ENCODE data around the gene DSCAML1. TPM values are rescaled to one million over a fixed set of nuclear protein-coding genes. Genes with fewer than 3 reads are reported as not detected.

The DSCAML1 gene
- total RNA-seq, 1 experiment from 2014 or later, result not detected

- Histone ChIP-seq H3K9me2 (replicated peaks; ENCODE audit: low read length) (no peaks in the 10 kb centered on the region), H3K4me2 (ENCODE audit: low read length) (no peak overlapping the region), H3K4me1 (ENCODE audit: insufficient read depth, low read length) (no peaks in the 10 kb centered on the region), H3F3A (ENCODE audit: low read length, unreplicated experiment) (no peaks in the 10 kb centered on the region), H3K36me3 (ENCODE audit: low read depth, low read length) (no peaks in the 10 kb centered on the region), H3K4me3 (ENCODE audit: low read length) (no peak overlapping the region), H3K9ac (ENCODE audit: low read length) (no peak overlapping the region), H3K27ac (ENCODE audit: low read length) (no peak overlapping the region), H3K27me3 (ENCODE audit: low read length) (peaks cover 97% of the 10 kb centered on the region), H4K20me1 (ENCODE audit: low read length) (no peaks in the 10 kb centered on the region), H2AFZ (ENCODE audit: low read length) (no peak overlapping the region), H3K9me3 (ENCODE audit: low read length) (no peaks in the 10 kb centered on the region), H3K79me2 (ENCODE audit: low read length) (no peaks in the 10 kb centered on the region)
- intact Hi-C loops (cut with micrococcal nuclease), result no loop called here
- no peak for TF ChIP-seq CTCF (conservative IDR thresholded peaks at IDR 0.05; ENCODE audit: low read depth, low read length)
- no peak for TF ChIP-seq EZH2 (IDR thresholded peaks at IDR 0.05; ENCODE audit: low read length, unreplicated experiment)
- no peak for TF ChIP-seq EZH2phosphoT487 (IDR thresholded peaks at IDR 0.05; ENCODE audit: borderline replicate concordance, low read length)
- ATAC-seq (no peak), DNase-seq (no peak)
- ChIA-PET POLR2A (ENCODE audit: unreplicated experiment) (no interaction called here), CTCF (no interaction called here)
- no TSS peak for BruUV-seq (replicated peaks)
These were observed 246.6 kb downstream of the DSCAML1 start for GRCh38 chr11:117550466-117550865.

GRCh38 chr11:117549417-117549816 lies 247.6 kb downstream of the DSCAML1 start:
- POLR2A ChIA-PET (ENCODE audit: unreplicated experiment), result no interaction called here
- peaks cover 95% of the 10 kb centered on the region for H3K27me3 ChIP-seq (ENCODE audit: low read length)

GRCh38 chr11:117548876-117549275 lies 248.1 kb downstream of the DSCAML1 start:
- Histone ChIP-seq H3K36me3 (ENCODE audit: low read depth, low read length) (no peaks in the 10 kb centered on the region), H3K27ac (ENCODE audit: low read length) (no peak overlapping the region), H2AFZ (ENCODE audit: low read length) (no peak overlapping the region), H3K79me2 (ENCODE audit: low read length) (no peaks in the 10 kb centered on the region), H4K20me1 (ENCODE audit: low read length) (no peaks in the 10 kb centered on the region), H3F3A (ENCODE audit: low read length, unreplicated experiment) (no peaks in the 10 kb centered on the region), H3K9ac (ENCODE audit: low read length) (no peak overlapping the region), H3K27me3 (ENCODE audit: low read length) (peaks cover 98% of the 10 kb centered on the region), H3K9me2 (replicated peaks; ENCODE audit: low read length) (no peaks in the 10 kb centered on the region), H3K4me1 (ENCODE audit: insufficient read depth, low read length) (no peaks in the 10 kb centered on the region), H3K4me3 (ENCODE audit: low read length) (no peak overlapping the region), H3K4me2 (ENCODE audit: low read length) (no peak overlapping the region), H3K9me3 (ENCODE audit: low read length) (no peaks in the 10 kb centered on the region)
- ATAC-seq (no peak), DNase-seq (no peak)
- TF ChIP-seq EZH2 (IDR thresholded peaks at IDR 0.05; ENCODE audit: low read length, unreplicated experiment) (no peak), EZH2phosphoT487 (IDR thresholded peaks at IDR 0.05; ENCODE audit: borderline replicate concordance, low read length) (no peak), CTCF (conservative IDR thresholded peaks at IDR 0.05; ENCODE audit: low read depth, low read length) (no peak)
- BruUV-seq (replicated peaks), result no TSS peak
- CTCF ChIA-PET, result no interaction called here
- POLR2A ChIA-PET (ENCODE audit: unreplicated experiment), result no interaction called here
- intact Hi-C loops (cut with micrococcal nuclease), result no loop called here

More at GRCh38 chr11:117549417-117549816, 247.6 kb downstream of the DSCAML1 start:
- CTCF ChIA-PET, result no interaction called here
- no peaks in the 10 kb centered on the region for H3K36me3 ChIP-seq (ENCODE audit: low read depth, low read length)
- H3K4me2 ChIP-seq (ENCODE audit: low read length), result no peak overlapping the region
- no peak overlapping the region for H3K27ac ChIP-seq (ENCODE audit: low read length)
- no peak overlapping the region for H3K9ac ChIP-seq (ENCODE audit: low read length)
- intact Hi-C loops (cut with micrococcal nuclease), result no loop called here
- ATAC-seq, result no peak
- no peak for DNase-seq
- no peaks in the 10 kb centered on the region for H3K79me2 ChIP-seq (ENCODE audit: low read length)
- no peaks in the 10 kb centered on the region for H3K9me3 ChIP-seq (ENCODE audit: low read length)
- no peak overlapping the region for H2AFZ ChIP-seq (ENCODE audit: low read length)
- H3K9me2 ChIP-seq (replicated peaks; ENCODE audit: low read length), result no peaks in the 10 kb centered on the region
- no peak overlapping the region for H3K4me3 ChIP-seq (ENCODE audit: low read length)
- H3K4me1 ChIP-seq (ENCODE audit: insufficient read depth, low read length), result no peaks in the 10 kb centered on the region
- no peak for TF ChIP-seq EZH2 (IDR thresholded peaks at IDR 0.05; ENCODE audit: low read length, unreplicated experiment)
- TF ChIP-seq EZH2phosphoT487 (IDR thresholded peaks at IDR 0.05; ENCODE audit: borderline replicate concordance, low read length), result no peak
- TF ChIP-seq CTCF (conservative IDR thresholded peaks at IDR 0.05; ENCODE audit: low read depth, low read length), result no peak
- no peaks in the 10 kb centered on the region for H4K20me1 ChIP-seq (ENCODE audit: low read length)
- H3F3A ChIP-seq (ENCODE audit: low read length, unreplicated experiment), result no peaks in the 10 kb centered on the region
- BruUV-seq (replicated peaks), result no TSS peak
